Measurements from ENCODE around the gene DLGAP1. TPM values are rescaled to one million over a fixed set of nuclear protein-coding genes. Genes with fewer than 3 reads are reported as not detected.

Gene DLGAP1
- polyA plus RNA-seq, 4 donors, result 0.22 to 0.47 TPM; not detected in 2

- no peak for FAIRE-seq
- no peaks in the 10 kb centered on the region for H3K4me1 ChIP-seq (ENCODE audit: control insufficient read depth in 3 of 3, insufficient read depth in 2 of 3, low read depth in 1 of 3, low read length in 2 of 3)
- 80 to 84% (median 82%) methylated on average over 12 of the region's 12 CpGs for WGBS, 3 donors
- no peaks in the 10 kb centered on the region for H3K27me3 ChIP-seq (ENCODE audit: control insufficient read depth in 3 of 3, insufficient read depth in 3 of 3, low read length in 3 of 3)
- H3K27ac ChIP-seq (ENCODE audit: low read depth in 1 of 3, low read length in 2 of 3), result no peak overlapping the region
- no peaks in the 10 kb centered on the region for H3K36me3 ChIP-seq (ENCODE audit: control insufficient read depth in 3 of 3, insufficient read depth in 2 of 3, low read depth in 1 of 3, low read length in 3 of 3)
- H3K4me3 ChIP-seq (ENCODE audit: low read depth in 1 of 3, low read length in 3 of 3), result no peak overlapping the region
- no peak for DNase-seq
- no peaks in the 10 kb centered on the region for H3K9me3 ChIP-seq (ENCODE audit: control insufficient read depth in 2 of 2, insufficient read depth in 1 of 2, low read depth in 1 of 2, low read length in 1 of 2)
These were observed 618.4 kb downstream of the DLGAP1 start for GRCh38 chr18:3836483-3837335.

- WGBS, 3 donors, result 70 to 87% (median 83%) methylated on average over 6 of the region's 6 CpGs
- no peak for FAIRE-seq
- no peak overlapping the region for H3K4me3 ChIP-seq (ENCODE audit: low read depth in 1 of 3, low read length in 3 of 3)
These were observed 623.0 kb downstream of the DLGAP1 start for GRCh38 chr18:3832025-3832638.

DNA sequence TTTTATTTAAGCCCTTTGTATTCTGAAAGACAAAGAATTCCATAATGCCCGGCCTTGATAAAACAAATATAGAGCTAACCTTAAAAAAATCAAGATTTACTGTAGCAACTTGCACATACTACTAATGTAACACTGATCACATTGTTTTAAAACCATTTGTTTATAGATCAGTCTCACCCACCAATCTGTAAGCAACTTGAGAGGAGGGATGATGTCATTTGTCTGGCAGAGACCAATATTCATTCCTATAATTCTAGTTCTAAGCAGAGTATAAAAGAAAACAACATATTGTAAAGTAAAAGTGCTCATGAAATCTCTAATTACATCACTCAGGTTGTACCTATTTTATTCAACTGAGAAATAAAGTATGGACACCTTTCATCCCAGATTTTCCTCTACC, 624.5 kb downstream of the DLGAP1 start:
- FAIRE-seq, result no peak
- no peak overlapping the region for H3K27ac ChIP-seq (ENCODE audit: low read depth in 1 of 3, low read length in 2 of 3)
- no peaks in the 10 kb centered on the region for H3K9me3 ChIP-seq (ENCODE audit: control insufficient read depth in 2 of 2, insufficient read depth in 1 of 2, low read depth in 1 of 2, low read length in 1 of 2)
- no peaks in the 10 kb centered on the region for H3K27me3 ChIP-seq (ENCODE audit: control insufficient read depth in 3 of 3, insufficient read depth in 3 of 3, low read length in 3 of 3)
- H3K4me1 ChIP-seq (ENCODE audit: control insufficient read depth in 3 of 3, insufficient read depth in 2 of 3, low read depth in 1 of 3, low read length in 2 of 3), result no peaks in the 10 kb centered on the region
- no peaks in the 10 kb centered on the region for H3K36me3 ChIP-seq (ENCODE audit: control insufficient read depth in 3 of 3, insufficient read depth in 2 of 3, low read depth in 1 of 3, low read length in 3 of 3)
- DNase-seq, result no peak
- 92 to 98% (median 96%) methylated on average over 1 of the region's 1 CpG for WGBS, 3 donors
- H3K4me3 ChIP-seq (ENCODE audit: low read depth in 1 of 3, low read length in 3 of 3), result no peak overlapping the region

More at GRCh38 chr18:3832025-3832638, 623.0 kb downstream of the DLGAP1 start:
- Histone ChIP-seq H3K27ac (ENCODE audit: low read depth in 1 of 3, low read length in 2 of 3) (no peak overlapping the region), H3K27me3 (ENCODE audit: control insufficient read depth in 3 of 3, insufficient read depth in 3 of 3, low read length in 3 of 3) (no peaks in the 10 kb centered on the region), H3K9me3 (ENCODE audit: control insufficient read depth in 2 of 2, insufficient read depth in 1 of 2, low read depth in 1 of 2, low read length in 1 of 2) (no peaks in the 10 kb centered on the region), H3K36me3 (ENCODE audit: control insufficient read depth in 3 of 3, insufficient read depth in 2 of 3, low read depth in 1 of 3, low read length in 3 of 3) (no peaks in the 10 kb centered on the region), H3K4me1 (ENCODE audit: control insufficient read depth in 3 of 3, insufficient read depth in 2 of 3, low read depth in 1 of 3, low read length in 2 of 3) (no peaks in the 10 kb centered on the region)
- DNase-seq, result no peak

DNA sequence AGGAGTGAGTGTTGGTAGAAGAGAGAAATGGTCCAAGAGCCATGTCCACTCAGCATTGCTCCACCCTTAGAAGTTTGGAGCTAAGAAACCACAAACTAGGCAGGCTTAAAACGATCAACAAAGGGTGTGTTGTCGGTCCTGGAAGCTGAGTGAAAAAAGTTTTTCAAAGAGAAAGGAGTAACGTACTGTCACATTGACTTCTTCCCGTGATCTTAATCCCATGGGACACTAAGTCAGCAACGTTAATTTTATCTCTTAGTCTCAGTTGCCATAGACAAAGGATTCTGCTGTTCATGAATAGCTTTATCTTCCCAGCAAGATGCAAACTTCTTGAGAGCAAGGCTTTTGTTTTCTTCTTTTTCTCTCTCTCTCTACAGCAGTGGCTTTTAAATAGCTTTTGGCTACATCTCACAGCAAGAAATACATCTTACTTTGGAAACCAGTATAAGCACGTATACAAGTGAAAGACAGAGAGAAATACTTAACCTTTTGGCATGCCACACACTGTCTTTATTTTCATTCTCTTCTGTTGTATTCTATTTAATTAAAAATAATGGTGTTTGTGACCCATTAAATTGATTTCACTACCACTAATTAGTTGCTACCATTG, 627.8 kb downstream of the DLGAP1 start:
- H3K36me3 ChIP-seq (ENCODE audit: control insufficient read depth in 3 of 3, insufficient read depth in 2 of 3, low read depth in 1 of 3, low read length in 3 of 3), result no peaks in the 10 kb centered on the region
- WGBS, 3 donors, result 59 to 68% (median 60%) methylated on average over 6 of the region's 6 CpGs
- no peak overlapping the region for H3K27ac ChIP-seq (ENCODE audit: low read depth in 1 of 3, low read length in 2 of 3)
- DNase-seq (no peak), FAIRE-seq (no peak)
- H3K4me1 ChIP-seq (ENCODE audit: control insufficient read depth in 3 of 3, insufficient read depth in 2 of 3, low read depth in 1 of 3, low read length in 2 of 3), result no peaks in the 10 kb centered on the region
- H3K4me3 ChIP-seq (ENCODE audit: low read depth in 1 of 3, low read length in 3 of 3), result no peak overlapping the region
- H3K9me3 ChIP-seq (ENCODE audit: control insufficient read depth in 2 of 2, insufficient read depth in 1 of 2, low read depth in 1 of 2, low read length in 1 of 2), result no peaks in the 10 kb centered on the region
- no peaks in the 10 kb centered on the region for H3K27me3 ChIP-seq (ENCODE audit: control insufficient read depth in 3 of 3, insufficient read depth in 3 of 3, low read length in 3 of 3)

DNA sequence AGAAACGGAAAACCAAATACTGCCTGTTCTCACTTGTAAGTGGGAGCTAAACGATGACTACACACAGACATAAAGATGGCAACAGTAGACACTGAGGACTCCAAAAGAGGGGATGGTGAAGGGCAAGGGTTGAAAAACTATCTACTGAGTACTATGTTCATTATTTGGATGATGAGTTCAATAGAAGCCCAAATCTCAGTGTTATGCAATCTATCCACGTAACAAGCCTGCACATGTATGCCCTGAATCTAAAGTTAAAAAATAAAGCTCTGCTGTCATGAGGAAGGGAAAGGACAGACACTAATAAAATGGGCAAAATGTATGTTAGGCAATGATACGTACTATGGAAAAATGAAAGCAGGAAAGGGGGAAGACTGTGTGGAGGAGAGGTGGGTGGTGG, 629.1 kb downstream of the DLGAP1 start:
- H3K36me3 ChIP-seq (ENCODE audit: control insufficient read depth in 3 of 3, insufficient read depth in 2 of 3, low read depth in 1 of 3, low read length in 3 of 3), result no peaks in the 10 kb centered on the region
- WGBS, 3 donors, result 85 to 93% (median 92%) methylated on average over 4 of the region's 4 CpGs
- H3K4me3 ChIP-seq (ENCODE audit: low read depth in 1 of 3, low read length in 3 of 3), result no peak overlapping the region
- H3K27me3 ChIP-seq (ENCODE audit: control insufficient read depth in 3 of 3, insufficient read depth in 3 of 3, low read length in 3 of 3), result no peaks in the 10 kb centered on the region
- H3K9me3 ChIP-seq (ENCODE audit: control insufficient read depth in 2 of 2, insufficient read depth in 1 of 2, low read depth in 1 of 2, low read length in 1 of 2), result no peaks in the 10 kb centered on the region
- no peaks in the 10 kb centered on the region for H3K4me1 ChIP-seq (ENCODE audit: control insufficient read depth in 3 of 3, insufficient read depth in 2 of 3, low read depth in 1 of 3, low read length in 2 of 3)
- H3K27ac ChIP-seq (ENCODE audit: low read depth in 1 of 3, low read length in 2 of 3), result no peak overlapping the region
- DNase-seq, result no peak
- no peak for FAIRE-seq

DNA sequence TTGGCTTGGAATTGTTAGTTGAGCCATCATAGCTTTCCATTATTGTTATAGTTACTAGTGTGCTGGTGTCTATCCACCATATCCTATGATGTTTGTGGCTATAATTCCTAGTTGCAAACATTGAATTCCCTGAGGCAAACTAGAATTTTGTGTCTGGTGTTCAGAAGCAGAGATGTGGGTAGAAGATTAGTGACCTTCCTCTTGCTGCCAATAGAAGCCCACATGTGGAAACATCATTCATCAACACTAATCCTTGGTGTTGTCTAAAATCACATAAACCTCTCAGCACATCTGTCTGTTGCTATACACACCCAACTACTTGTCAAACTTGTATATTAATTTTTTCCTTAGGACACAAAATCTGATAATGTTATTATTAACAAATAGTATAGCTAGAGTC, 631.0 kb downstream of the DLGAP1 start:
- FAIRE-seq (no peak), DNase-seq (no peak)
- H3K9me3 ChIP-seq (ENCODE audit: control insufficient read depth in 2 of 2, insufficient read depth in 1 of 2, low read depth in 1 of 2, low read length in 1 of 2), result no peaks in the 10 kb centered on the region
- no peaks in the 10 kb centered on the region for H3K36me3 ChIP-seq (ENCODE audit: control insufficient read depth in 3 of 3, insufficient read depth in 2 of 3, low read depth in 1 of 3, low read length in 3 of 3)
- H3K27me3 ChIP-seq (ENCODE audit: control insufficient read depth in 3 of 3, insufficient read depth in 3 of 3, low read length in 3 of 3), result no peaks in the 10 kb centered on the region
- H3K4me3 ChIP-seq (ENCODE audit: low read depth in 1 of 3, low read length in 3 of 3), result no peak overlapping the region
- H3K27ac ChIP-seq (ENCODE audit: low read depth in 1 of 3, low read length in 2 of 3), result no peak overlapping the region
- no peaks in the 10 kb centered on the region for H3K4me1 ChIP-seq (ENCODE audit: control insufficient read depth in 3 of 3, insufficient read depth in 2 of 3, low read depth in 1 of 3, low read length in 2 of 3)

DNA sequence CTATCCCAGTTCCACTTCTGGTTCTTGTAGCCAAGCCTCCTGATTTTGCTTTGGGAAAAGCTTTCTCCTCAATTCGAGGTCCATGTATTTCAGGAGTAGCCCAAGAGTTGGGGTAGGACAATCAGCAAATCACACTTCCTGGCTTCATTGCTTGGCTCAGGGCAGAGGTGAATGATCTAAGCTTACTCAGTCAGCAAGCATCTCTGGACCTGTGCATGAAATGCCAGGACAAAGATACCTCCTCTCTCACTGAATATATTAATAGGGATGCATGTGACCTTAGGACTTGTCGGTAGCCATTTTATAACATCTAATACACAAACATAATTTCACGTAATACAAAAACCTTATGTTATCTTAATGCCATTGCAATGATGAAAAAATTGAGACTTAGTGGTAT, 632.0 kb downstream of the DLGAP1 start:
- Histone ChIP-seq H3K27me3 (ENCODE audit: control insufficient read depth in 3 of 3, insufficient read depth in 3 of 3, low read length in 3 of 3) (no peaks in the 10 kb centered on the region), H3K9me3 (ENCODE audit: control insufficient read depth in 2 of 2, insufficient read depth in 1 of 2, low read depth in 1 of 2, low read length in 1 of 2) (no peaks in the 10 kb centered on the region), H3K4me1 (ENCODE audit: control insufficient read depth in 3 of 3, insufficient read depth in 2 of 3, low read depth in 1 of 3, low read length in 2 of 3) (no peaks in the 10 kb centered on the region), H3K36me3 (ENCODE audit: control insufficient read depth in 3 of 3, insufficient read depth in 2 of 3, low read depth in 1 of 3, low read length in 3 of 3) (no peaks in the 10 kb centered on the region), H3K27ac (ENCODE audit: low read depth in 1 of 3, low read length in 2 of 3) (no peak overlapping the region), H3K4me3 (ENCODE audit: low read depth in 1 of 3, low read length in 3 of 3) (no peak overlapping the region)
- 70 to 83% (median 73%) methylated on average over 3 of the region's 3 CpGs for WGBS, 3 donors
- no peak for DNase-seq
- FAIRE-seq, result no peak

DNA sequence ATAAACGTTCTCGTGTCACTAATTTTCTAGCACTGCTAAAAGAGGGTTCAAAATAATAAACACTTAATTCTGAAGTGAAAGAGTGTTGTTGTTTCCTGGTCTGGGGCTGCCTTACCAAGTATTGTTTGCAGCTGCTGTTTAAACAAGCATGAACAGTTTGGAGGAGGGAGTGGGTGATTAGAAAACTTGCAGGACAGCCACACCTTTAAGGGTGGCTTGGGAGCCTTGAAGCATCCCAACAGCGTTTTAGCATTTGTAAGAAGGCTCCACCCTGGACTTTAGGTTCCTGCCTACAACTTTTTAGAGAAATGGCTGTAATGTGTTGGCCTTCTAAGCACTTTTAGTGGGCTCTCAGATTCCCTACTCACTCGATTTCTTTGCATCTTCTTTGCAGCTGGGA, 633.6 kb downstream of the DLGAP1 start:
- H3K9me3 ChIP-seq (ENCODE audit: control insufficient read depth in 2 of 2, insufficient read depth in 1 of 2, low read depth in 1 of 2, low read length in 1 of 2), result no peaks in the 10 kb centered on the region
- H3K4me3 ChIP-seq (ENCODE audit: low read depth in 1 of 3, low read length in 3 of 3), result no peak overlapping the region
- H3K27me3 ChIP-seq (ENCODE audit: control insufficient read depth in 3 of 3, insufficient read depth in 3 of 3, low read length in 3 of 3), result no peaks in the 10 kb centered on the region
- no peak for FAIRE-seq
- peak in 1 of 2 donors; percentile 31 for DNase-seq
- WGBS, 3 donors, result 20 to 52% (median 36%) methylated on average over 4 of the region's 4 CpGs
- H3K4me1 ChIP-seq (ENCODE audit: control insufficient read depth in 3 of 3, insufficient read depth in 2 of 3, low read depth in 1 of 3, low read length in 2 of 3), result peaks cover 0 to 7% (median 0%) of the 10 kb centered on the region in 3 donors
- H3K27ac ChIP-seq (ENCODE audit: low read depth in 1 of 3, low read length in 2 of 3), result no peak overlapping the region
- no peaks in the 10 kb centered on the region for H3K36me3 ChIP-seq (ENCODE audit: control insufficient read depth in 3 of 3, insufficient read depth in 2 of 3, low read depth in 1 of 3, low read length in 3 of 3)
